Urinary bladder (tissue), 4 donors: ENCODE results near the gene FGF1. TPM values are rescaled to one million over a fixed set of nuclear protein-coding genes. Genes with fewer than 3 reads are reported as not detected.

Source experiments
- DNase-seq: peaks from one replicate; pipeline ENCODE4 v3.0.0-alpha.2; 2015; ENCODE audit errors: extremely low spot score
- H3K27ac ChIP-seq: one replicate; pipeline ENCODE4 v1.5.1; 2013; ENCODE audit warnings: low read depth, mild to moderate bottlenecking, moderate library complexity
- H3K36me3 ChIP-seq: one replicate; pipeline ENCODE4 v1.6.1; 2013; ENCODE audit warnings: mild to moderate bottlenecking, moderate library complexity; ENCODE audit not compliant: insufficient read depth
- H3K4me1 ChIP-seq: one replicate; pipeline ENCODE4 v1.6.1; 2013; ENCODE audit warnings: mild to moderate bottlenecking, moderate library complexity; ENCODE audit not compliant: insufficient read depth
- H3K4me3 ChIP-seq: one replicate; pipeline ENCODE4 v1.5.1; 2013; ENCODE audit warnings: low read depth, low read length
- WGBS: extraction: QIAGEN DNeasy Blood & Tissue Kit; methylation state at CpG from one replicate; pipeline ENCODE4 v1.1.7; 2013; 5-methylcytosine and 5-hydroxymethylcytosine counted together
- polyA plus RNA-seq: library from polyadenylated mRNA; stranded (reverse); fragments of 200-250 nt; gene quantifications from one replicate; pipeline ENCODE4 v1.2.3, GENCODE V29; 2013
- total RNA-seq: library from RNA; depleted of rRNA; stranded (reverse); fragments of >200 nt; gene quantifications from one replicate; pipeline ENCODE4 v1.2.3, GENCODE V29; 2014
- donor health status: healthy with polysubstance abuse.
- donor health status: healthy.

Gene FGF1
- total and polyA plus RNA-seq, 2 donors = 0.58 to 5.1 TPM

DNA sequence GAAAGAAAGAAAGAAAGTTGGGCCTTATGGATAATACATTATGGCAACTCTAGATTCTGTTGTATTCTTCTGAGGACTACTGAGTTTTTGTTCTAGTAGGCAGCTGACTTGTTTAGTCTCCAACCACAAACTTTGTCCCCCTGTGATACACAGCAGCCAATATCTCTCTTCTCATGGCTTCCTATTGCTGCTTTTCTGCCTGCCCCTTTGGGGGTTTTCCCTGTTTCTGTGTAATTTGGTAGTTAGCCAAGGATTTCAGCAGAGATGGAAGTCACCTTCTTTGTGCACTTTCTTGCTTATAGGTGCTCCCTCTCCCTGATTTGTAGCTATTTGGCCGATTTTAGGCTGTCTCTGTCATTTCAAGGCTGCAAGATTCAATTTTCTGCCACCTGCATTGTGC, 109.6 kb downstream of the FGF1 start:
- DNase-seq = no peak
- H3K27ac ChIP-seq = no peak overlapping the region
- no peak overlapping the region for H3K4me3 ChIP-seq
- no peaks in the 10 kb centered on the region for H3K4me1 ChIP-seq
- WGBS = 89% methylated on average over 1 of the region's 1 CpG
- no peaks in the 10 kb centered on the region for H3K36me3 ChIP-seq

GRCh38 chr5:142572006-142572405, 113.9 kb downstream of the FGF1 start:
- Histone ChIP-seq H3K27ac (no peak overlapping the region), H3K36me3 (no peaks in the 10 kb centered on the region), H3K4me1 (no peaks in the 10 kb centered on the region), H3K4me3 (no peak overlapping the region)
- no peak for DNase-seq
- WGBS = 74% methylated on average over 4 of the region's 4 CpGs

DNA sequence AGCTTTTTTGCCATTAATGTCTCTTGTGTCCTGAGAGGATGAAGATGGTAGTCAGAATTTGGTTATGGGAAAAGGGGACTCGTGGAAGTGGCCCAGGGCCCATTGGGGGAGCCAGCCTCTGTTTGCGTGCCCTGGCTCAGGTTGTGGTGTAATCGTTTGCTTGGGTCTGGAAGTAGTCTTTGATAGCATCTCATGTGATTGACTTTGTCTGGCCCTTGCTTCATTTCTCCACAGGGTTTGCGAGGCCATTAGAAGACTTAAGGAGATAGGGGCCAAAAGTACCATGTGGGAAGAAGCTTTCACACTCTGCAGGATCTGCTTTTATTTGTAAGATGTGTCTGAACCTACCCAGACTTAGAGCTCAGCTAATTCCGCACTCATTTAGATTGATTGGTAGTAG, 114.5 kb downstream of the FGF1 start:
- WGBS = 94% methylated on average over 5 of the region's 5 CpGs
- no peak overlapping the region for H3K27ac ChIP-seq

GRCh38 chr5:142569905-142570304, 116.0 kb downstream of the FGF1 start:
- Histone ChIP-seq H3K36me3 (no peaks in the 10 kb centered on the region), H3K27ac (no peak overlapping the region), H3K4me1 (no peaks in the 10 kb centered on the region), H3K4me3 (no peak overlapping the region)
- WGBS = 91% methylated on average over 6 of the region's 6 CpGs
- DNase-seq = no peak

More for the DNA sequence above, 114.5 kb downstream of the FGF1 start:
- Histone ChIP-seq H3K4me3 (no peak overlapping the region), H3K4me1 (no peaks in the 10 kb centered on the region), H3K36me3 (no peaks in the 10 kb centered on the region)
- no peak for DNase-seq

DNA sequence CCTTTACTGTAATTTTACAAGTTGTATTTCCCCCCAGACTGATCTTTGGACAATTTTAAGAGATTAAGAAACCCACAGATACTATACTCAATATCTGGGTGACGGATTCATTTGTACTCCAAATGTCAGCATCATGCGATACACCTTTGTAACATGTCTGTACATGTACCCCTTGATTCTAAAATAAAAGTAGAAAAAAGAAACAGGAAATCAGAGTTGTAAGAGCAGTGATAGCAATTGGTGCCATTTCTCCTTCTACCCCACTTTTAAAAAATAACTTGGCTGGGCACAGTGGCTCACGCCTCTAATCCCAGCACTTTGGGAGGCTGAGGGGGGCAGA, 116.9 kb downstream of the FGF1 start:
- DNase-seq = no peak
- Histone ChIP-seq H3K4me3 (no peak overlapping the region), H3K4me1 (no peaks in the 10 kb centered on the region), H3K27ac (no peak overlapping the region), H3K36me3 (no peaks in the 10 kb centered on the region)
- WGBS = 84% methylated on average over 3 of the region's 3 CpGs

DNA sequence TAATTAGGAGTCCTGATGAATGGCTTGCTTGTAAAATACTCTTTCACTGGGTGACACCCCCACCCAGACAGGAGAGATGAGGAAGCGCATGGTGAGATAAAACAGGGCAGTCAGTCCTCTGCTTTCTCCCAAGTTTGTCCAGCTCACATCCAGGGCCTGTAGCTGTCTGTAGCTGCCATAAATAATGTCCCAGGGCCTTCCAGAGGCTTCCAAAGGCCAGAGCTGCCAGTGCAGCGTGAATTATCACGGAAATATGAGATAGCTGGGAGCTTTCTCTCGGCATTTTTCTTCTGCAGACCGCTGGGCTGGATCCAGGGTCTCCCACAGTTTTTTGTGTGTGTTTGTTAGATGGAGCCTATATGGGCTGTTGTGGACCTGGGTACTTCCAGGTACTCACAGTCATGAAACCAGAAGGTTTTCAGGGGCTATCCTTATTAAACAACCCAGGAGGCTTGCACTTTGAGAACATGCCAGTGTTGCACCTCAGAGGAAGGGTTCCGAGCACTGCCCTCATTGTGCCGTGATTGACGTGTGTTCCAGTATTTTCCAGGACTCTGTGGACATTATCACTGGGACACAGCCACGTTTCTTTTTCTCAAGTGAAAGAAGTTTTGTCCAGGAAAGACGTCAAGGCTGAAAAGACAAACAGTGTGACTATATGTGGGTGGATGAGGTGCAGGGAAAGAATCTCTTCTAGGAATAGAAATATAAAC, 117.5 kb downstream of the FGF1 start:
- no peak overlapping the region for H3K27ac ChIP-seq
- WGBS = 41% methylated on average over 10 of the region's 10 CpGs
- no peaks in the 10 kb centered on the region for H3K36me3 ChIP-seq
- H3K4me3 ChIP-seq = no peak overlapping the region
- no peaks in the 10 kb centered on the region for H3K4me1 ChIP-seq
- DNase-seq = peak; percentile 31

DNA sequence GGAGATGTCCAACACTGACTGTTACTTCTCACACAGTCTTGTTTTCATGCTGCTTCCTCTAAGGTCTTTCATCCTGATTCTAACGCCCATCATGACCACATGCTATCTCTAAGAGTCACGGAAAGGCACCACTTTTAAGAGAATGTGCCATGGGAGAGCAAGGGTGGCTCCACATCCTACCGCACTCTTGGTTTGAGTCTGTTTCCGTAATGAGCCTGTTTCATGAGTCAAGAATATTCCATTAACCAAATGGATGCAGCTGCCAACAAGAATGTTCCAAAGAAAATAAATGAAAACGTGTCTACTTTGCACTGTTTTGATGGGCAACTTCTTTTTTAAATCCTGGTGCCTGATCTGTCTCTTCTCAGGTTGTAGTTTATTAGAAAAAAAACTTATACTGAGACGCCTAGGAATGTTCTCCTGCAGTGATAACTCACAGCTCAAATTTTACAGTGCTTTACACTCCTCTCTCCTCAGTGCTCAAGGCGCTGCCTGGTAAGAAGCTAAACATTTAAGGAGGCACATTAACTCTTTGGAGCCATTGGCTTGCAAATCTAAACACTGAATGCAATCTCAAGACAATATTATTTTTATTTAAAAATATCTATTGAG, 124.3 kb downstream of the FGF1 start:
- Histone ChIP-seq H3K36me3 (no peaks in the 10 kb centered on the region), H3K4me3 (no peak overlapping the region), H3K27ac (no peak overlapping the region), H3K4me1 (no peaks in the 10 kb centered on the region)
- WGBS = 80% methylated on average over 7 of the region's 7 CpGs
- no peak for DNase-seq

DNA sequence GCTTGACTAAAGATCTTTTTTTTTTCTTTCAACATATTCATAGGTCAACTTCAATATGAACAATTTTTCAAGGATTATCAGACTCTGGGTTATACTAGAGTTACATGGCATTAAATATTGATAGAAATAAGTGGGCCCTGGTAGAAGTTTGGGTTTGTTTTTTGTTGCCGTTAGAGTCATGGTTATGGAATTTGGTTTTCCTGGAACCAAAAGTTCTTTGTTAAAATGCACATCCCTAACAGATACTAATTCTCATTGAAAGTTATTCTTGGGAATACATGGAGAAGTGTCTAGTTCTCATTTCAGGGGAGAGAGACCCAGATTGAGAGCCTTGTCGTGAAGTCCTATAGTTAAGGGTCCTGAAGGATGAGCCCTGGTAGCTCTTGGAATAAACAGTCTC, 124.9 kb downstream of the FGF1 start:
- 77% methylated on average over 2 of the region's 2 CpGs for WGBS
- no peak for DNase-seq
- no peak overlapping the region for H3K4me3 ChIP-seq
- no peak overlapping the region for H3K27ac ChIP-seq
- H3K4me1 ChIP-seq = no peaks in the 10 kb centered on the region
- no peaks in the 10 kb centered on the region for H3K36me3 ChIP-seq

- H3K27ac ChIP-seq = no peak overlapping the region
- WGBS = 63% methylated on average over 6 of the region's 6 CpGs
- H3K4me1 ChIP-seq = no peaks in the 10 kb centered on the region
- H3K36me3 ChIP-seq = no peaks in the 10 kb centered on the region
- DNase-seq = no peak
- no peak overlapping the region for H3K4me3 ChIP-seq
Measured at GRCh38 chr5:142552107-142552506, 133.8 kb downstream of the FGF1 start.

DNA sequence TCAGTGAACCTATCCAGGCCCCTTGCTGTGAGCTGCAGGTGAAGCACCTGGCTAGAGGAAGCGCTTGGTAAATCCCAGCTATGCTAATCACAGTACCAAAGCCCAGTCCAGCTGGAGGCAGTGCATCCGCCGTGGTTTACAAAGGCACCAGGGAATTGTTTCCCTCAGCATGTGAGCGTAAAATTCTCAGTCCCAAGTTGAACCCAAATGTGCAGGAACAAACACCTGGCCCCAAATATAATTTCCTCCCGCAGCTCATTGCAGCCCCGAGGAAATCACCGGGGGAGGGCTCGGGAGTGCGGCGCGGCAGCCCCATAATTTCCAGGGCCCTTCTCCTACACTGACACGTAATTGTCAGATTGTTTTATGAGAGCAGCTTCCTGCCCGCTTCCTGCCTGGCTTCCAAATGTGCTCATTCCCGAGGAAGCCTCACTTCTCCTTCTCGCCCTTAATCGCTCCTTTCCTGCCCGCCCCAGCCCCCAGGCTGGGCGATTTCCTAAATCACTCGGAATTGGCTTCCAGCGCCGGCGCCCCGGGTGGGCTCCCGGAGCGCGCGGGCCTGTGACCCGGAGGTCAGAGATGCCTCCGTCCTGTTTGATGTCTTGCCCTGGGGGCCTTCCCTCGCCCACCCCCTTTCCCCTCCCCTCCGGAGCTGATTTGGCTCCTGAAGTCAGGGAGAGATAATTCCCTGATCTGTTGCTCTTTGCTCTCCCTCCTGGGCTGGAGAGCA, 134.4 kb downstream of the FGF1 start:
- WGBS = 32% methylated on average over 31 of the region's 31 CpGs
- no peak for DNase-seq
- no peak overlapping the region for H3K27ac ChIP-seq
- H3K4me1 ChIP-seq = no peaks in the 10 kb centered on the region
- no peaks in the 10 kb centered on the region for H3K36me3 ChIP-seq
- peak overlapping the region; percentile 32 for H3K4me3 ChIP-seq

DNA sequence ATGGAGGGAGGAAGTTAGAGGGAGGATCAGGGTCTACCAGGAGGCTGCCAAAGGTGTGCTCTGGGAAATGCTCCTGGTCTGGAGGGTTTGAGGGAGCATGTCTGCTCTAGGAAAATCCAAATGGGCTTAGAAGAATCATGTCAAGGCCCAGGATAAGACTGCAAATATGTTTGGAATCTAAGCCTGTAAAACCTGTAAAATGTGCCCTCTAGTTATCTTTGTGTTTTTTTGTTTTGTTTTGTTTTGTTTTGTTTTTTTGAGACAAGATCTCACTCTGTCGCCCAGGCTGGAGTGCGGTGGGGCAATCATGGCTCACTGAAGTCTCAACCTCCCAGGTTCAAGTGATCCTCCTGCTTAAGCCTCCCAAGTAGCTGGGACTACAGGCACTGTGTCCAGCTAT, 135.4 kb downstream of the FGF1 start:
- 93% methylated on average over 2 of the region's 2 CpGs for WGBS
- Histone ChIP-seq H3K4me3 (no peak overlapping the region), H3K4me1 (no peaks in the 10 kb centered on the region), H3K36me3 (no peaks in the 10 kb centered on the region), H3K27ac (no peak overlapping the region)
- no peak for DNase-seq

- DNase-seq = no peak
- no peaks in the 10 kb centered on the region for H3K36me3 ChIP-seq
- H3K27ac ChIP-seq = no peak overlapping the region
- H3K4me1 ChIP-seq = no peaks in the 10 kb centered on the region
- WGBS = 53% methylated on average over 2 of the region's 2 CpGs
- H3K4me3 ChIP-seq = no peak overlapping the region
Measured at GRCh38 chr5:142549834-142550233, 136.1 kb downstream of the FGF1 start.

- Histone ChIP-seq H3K27ac (no peak overlapping the region), H3K4me1 (no peaks in the 10 kb centered on the region), H3K36me3 (no peaks in the 10 kb centered on the region), H3K4me3 (no peak overlapping the region)
- no peak for DNase-seq
- WGBS = 20% methylated on average over 5 of the region's 5 CpGs
Measured at GRCh38 chr5:142548739-142549275, 137.1 kb downstream of the FGF1 start.
